ENCODE measurements around the gene NDUFS8.

DNA sequence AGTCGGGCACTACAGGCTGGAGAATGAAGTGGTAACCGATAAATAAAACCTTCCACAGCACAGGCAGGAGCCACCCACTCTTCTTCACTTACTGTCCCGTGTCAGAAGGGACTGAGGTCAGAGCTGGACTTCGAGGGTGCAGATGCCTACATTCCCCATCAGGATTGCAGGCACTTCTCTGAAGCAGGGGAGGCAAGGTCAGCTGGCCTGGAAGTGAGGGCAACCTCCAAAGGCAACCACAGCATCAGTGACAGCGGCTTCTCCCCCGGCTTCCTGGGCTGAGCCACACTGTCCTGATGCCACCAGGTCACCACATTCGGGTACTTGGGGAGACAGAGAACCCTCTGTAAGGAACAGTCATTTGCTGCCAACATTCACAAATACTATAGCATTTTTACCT lies 31.0 kb downstream of the NDUFS8 start:
- no peak for TF ChIP-seq POLR2A (IDR thresholded peaks at IDR 0.05)
- TF ChIP-seq, protein P1, sequence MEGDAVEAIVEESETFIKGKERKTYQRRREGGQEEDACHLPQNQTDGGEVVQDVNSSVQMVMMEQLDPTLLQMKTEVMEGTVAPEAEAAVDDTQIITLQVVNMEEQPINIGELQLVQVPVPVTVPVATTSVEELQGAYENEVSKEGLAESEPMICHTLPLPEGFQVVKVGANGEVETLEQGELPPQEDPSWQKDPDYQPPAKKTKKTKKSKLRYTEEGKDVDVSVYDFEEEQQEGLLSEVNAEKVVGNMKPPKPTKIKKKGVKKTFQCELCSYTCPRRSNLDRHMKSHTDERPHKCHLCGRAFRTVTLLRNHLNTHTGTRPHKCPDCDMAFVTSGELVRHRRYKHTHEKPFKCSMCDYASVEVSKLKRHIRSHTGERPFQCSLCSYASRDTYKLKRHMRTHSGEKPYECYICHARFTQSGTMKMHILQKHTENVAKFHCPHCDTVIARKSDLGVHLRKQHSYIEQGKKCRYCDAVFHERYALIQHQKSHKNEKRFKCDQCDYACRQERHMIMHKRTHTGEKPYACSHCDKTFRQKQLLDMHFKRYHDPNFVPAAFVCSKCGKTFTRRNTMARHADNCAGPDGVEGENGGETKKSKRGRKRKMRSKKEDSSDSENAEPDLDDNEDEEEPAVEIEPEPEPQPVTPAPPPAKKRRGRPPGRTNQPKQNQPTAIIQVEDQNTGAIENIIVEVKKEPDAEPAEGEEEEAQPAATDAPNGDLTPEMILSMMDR (IDR thresholded peaks at IDR 0.05) = no peak
